ENCODE data around the gene CCDC146. TPM values are rescaled to one million over a fixed set of nuclear protein-coding genes. Genes with fewer than 3 reads are reported as not detected.

The CCDC146 gene
- total and polyA plus RNA-seq, 2 of the 8 experiments (the other 6 are each of a cell fraction or from before 2014, with no cell fraction given), result 0.88 to 2.4 TPM

- Histone ChIP-seq H4K20me1 (replicated peaks in 1 of 2; ENCODE audit: control insufficient read depth in 1 of 2, insufficient read depth in 2 of 2, low read length in 2 of 2) (no peaks in the 10 kb centered on the region), H3K27ac (ENCODE audit: low read depth, low read length) (no peak overlapping the region), H2BK12ac (ENCODE audit: low read depth, low read length) (no peak overlapping the region), H3K4me3 (ENCODE audit: extremely low read depth in 1 of 4, insufficient read depth in 2 of 4, low read depth in 3 of 4, low read length in 4 of 4) (no peak overlapping the region), H2BK5ac (ENCODE audit: low read depth, low read length) (no peak overlapping the region), H3K4ac (replicated peaks; ENCODE audit: insufficient read length, low read depth, low read length) (no peak overlapping the region), H4K8ac (ENCODE audit: extremely low read depth, insufficient read depth, low read length) (no peak overlapping the region), H2AK5ac (ENCODE audit: low read depth, low read length) (no peak overlapping the region), H3K36me3 (ENCODE audit: control insufficient read depth in 2 of 4, insufficient read depth in 4 of 4, low read length in 3 of 4) (no peaks in the 10 kb centered on the region), H3K23ac (ENCODE audit: insufficient read length) (no peak overlapping the region), H2BK120ac (replicated peaks; ENCODE audit: low read depth, low read length) (no peak overlapping the region), H3K9ac (replicated peaks in 1 of 4; ENCODE audit: extremely low read depth in 1 of 4, low read depth in 3 of 4, low read length in 3 of 4) (no peak overlapping the region), H3K23me2 (ENCODE audit: low read depth, low read length) (no peaks in the 10 kb centered on the region), H3K18ac (ENCODE audit: extremely low read depth, low read length) (no peak overlapping the region), H2BK15ac (ENCODE audit: low read length) (no peak overlapping the region), H3K27me3 (replicated peaks in 1 of 4; ENCODE audit: control insufficient read depth in 3 of 4, extremely low read depth in 1 of 4, insufficient read depth in 3 of 4, low read length in 3 of 4) (no peaks in the 10 kb centered on the region), H3K14ac (ENCODE audit: insufficient read length) (no peak overlapping the region), H3K4me1 (replicated peaks in 1 of 4; ENCODE audit: control insufficient read depth in 3 of 4, insufficient read depth in 4 of 4, low read length in 3 of 4) (no peaks in the 10 kb centered on the region), H3K4me2 (ENCODE audit: insufficient read depth in 1 of 2, low read depth in 2 of 2, low read length in 2 of 2) (no peak overlapping the region), H3K79me1 (ENCODE audit: low read depth, low read length) (no peaks in the 10 kb centered on the region), H3K9me3 (ENCODE audit: insufficient read depth in 2 of 2, low read depth in 1 of 2, low read length in 1 of 2) (no peaks in the 10 kb centered on the region), H3K56ac (replicated peaks; ENCODE audit: insufficient read length, low read depth, low read length) (no peak overlapping the region), H4K91ac (replicated peaks; ENCODE audit: insufficient read length, low read length) (no peak overlapping the region), H3K79me2 (ENCODE audit: control insufficient read depth in 1 of 2, insufficient read depth in 2 of 2, low read length in 2 of 2) (no peaks in the 10 kb centered on the region), H2AFZ (ENCODE audit: low read length) (no peak overlapping the region), H4K5ac (ENCODE audit: insufficient read length, low read depth, low read length) (no peak overlapping the region), H2BK20ac (ENCODE audit: low read length) (no peak overlapping the region)
- DNase-seq (ENCODE audit: low read depth in 1 of 2, low spot score in 2 of 2), result no peak
- POLR2A ChIA-PET (ENCODE audit: partially characterized antibody), result interaction anchor here (0.7 kb wide), 1 partner anchor 66 kb away, joined by 3 read pairs; no protein-coding TSS in a partner anchor
- WGBS, 2 experiments (ENCODE audit: extremely low coverage in 1 of 2, insufficient coverage in 1 of 2, insufficient read length in 1 of 2, insufficient replicate concordance in 2 of 2, low coverage in 1 of 2, low lambda C conversion rate in 2 of 2, missing lambda C conversion rate in 1 of 2), result 87% methylated on average over 2 of the region's 2 CpGs; no CpG with 5 or more reads in 1 of the 2 experiments
- CTCF ChIA-PET (ENCODE audit: partially characterized antibody), result interaction anchor here (0.9 to 1.0 kb wide), 2 partner anchors 18 kb away, joined by 3 read pairs; no protein-coding TSS in a partner anchor
- FAIRE-seq, result no peak
- TF ChIP-seq POLR2AphosphoS5 (IDR thresholded peaks at IDR 0.05; ENCODE audit: low read depth, low read length), result no peak
- TF ChIP-seq HDAC2 (IDR thresholded peaks at IDR 0.05; ENCODE audit: borderline replicate concordance in 1 of 2, low read depth in 2 of 2, low read length in 2 of 2), result no peak
- TF ChIP-seq JUN (IDR thresholded peaks at IDR 0.05; ENCODE audit: low read depth, low read length), result no peak
- no peak for TF ChIP-seq CHD1 (IDR thresholded peaks at IDR 0.05; ENCODE audit: low read depth, low read length)
Observed at GRCh38 chr7:77266291-77266794, 143.9 kb downstream of the CCDC146 start.

Data from H1 (cell line).